HG03039 (cell line): ENCODE data around the gene CNTNAP2.

Experiments
- ATAC-seq: cut with Tn5 transposase; IDR thresholded peaks from one replicate; pipeline ENCODE4 v1.9.1; 2021; ENCODE audit warnings: mild to moderate bottlenecking, moderate library complexity; ENCODE audit not compliant: unreplicated experiment

CNTNAP2 gene

DNA sequence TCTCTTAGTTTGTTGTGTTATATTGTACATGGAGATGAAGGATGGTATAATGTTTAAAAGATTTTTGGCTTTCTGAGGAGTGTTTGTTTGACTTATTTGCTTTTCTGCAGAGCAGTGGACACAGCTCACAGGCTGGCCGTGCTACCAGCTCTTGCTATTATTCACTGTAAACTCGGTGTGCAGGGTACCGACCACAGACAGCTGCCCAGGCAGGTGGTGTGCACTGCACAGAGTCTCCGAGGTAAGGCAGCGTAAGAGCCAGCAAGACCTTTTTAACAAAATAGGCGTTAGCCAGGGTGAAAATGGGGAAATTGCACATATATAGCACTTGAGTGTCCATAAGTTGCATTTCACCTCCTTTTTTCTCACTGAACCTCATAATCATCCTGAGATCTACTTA, 438.0 kb downstream of the CNTNAP2 start:
- ATAC-seq, result no peak

DNA sequence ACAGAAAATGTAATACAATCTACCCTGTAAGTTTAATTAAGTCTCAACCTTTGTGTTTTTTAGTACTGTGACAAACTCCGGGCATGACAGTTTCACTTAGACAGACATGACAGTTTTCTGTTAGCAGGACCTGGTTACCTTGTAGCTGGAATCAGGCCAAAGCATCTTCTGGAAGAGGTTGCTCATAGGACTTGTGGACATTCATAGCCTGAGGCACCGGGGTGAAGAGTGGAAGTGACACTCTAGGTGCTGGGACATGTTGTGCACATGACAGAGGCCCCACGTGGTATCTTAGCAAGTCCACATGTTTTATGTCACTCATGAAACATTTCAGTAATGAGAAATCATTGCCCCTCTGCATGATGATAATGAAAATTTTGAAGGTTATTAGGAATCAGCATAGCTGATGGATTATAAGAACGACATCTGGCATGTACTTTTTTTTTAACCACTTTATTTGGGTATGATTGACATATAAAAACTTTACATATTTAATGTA, 441.4 kb downstream of the CNTNAP2 start:
- ATAC-seq, result no peak

DNA sequence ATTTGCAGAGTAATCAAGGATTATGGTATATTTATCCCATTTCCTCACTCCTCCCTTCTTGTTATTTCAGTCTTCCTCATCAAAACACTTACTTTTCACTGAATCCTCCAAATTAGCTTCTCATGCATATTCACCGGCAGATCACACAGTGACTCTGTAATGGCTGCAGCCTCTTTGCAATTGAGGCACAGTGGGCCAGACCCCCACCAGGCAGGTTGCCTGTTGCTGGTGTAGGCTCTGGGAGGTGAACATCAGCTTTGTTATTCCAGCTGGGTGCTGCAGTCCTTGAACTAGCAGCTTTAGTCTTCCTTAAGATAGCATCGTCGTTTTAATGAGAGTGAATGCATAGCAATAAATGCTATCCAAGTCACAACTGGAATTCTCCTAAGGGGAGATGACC, 449.3 kb downstream of the CNTNAP2 start:
- no peak for ATAC-seq

DNA sequence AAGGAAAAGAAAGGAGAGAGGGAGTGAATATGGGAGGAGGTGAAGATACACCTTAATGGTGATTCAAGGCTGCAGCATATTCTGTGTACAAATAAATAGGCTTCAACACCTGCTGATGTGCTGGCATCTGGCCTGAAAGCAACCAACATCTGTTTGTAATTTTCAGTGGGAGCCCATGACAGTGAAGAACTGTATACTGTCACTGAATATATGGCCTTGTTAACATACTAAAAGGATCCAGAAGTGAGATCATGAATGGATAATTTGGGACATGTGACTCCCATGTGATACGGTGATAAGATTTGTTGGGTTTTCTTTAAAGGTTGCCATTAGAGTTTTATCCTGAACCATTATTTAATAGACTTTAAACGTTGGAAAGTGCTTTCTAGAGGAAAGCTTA, 459.3 kb downstream of the CNTNAP2 start:
- ATAC-seq, result no peak

DNA sequence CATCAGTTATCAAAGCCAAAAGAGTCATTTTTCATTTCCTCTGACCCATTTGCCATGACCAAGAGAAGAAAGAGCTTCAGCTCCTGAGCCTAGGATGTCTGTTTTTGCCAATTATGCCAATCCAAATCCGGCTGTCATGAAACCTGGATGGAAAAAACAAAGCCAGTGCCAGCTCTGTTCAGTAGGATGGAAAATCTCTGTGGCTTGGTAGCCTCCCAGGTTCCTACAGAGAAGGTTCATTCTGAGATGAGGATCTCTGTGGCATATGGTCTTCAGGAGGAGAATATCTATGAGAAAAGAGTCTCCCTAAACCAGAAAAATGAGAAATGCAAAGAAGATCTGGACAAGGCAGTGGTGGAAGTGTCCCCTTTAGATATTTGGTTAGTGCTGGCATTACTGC, 475.4 kb downstream of the CNTNAP2 start:
- no peak for ATAC-seq

DNA sequence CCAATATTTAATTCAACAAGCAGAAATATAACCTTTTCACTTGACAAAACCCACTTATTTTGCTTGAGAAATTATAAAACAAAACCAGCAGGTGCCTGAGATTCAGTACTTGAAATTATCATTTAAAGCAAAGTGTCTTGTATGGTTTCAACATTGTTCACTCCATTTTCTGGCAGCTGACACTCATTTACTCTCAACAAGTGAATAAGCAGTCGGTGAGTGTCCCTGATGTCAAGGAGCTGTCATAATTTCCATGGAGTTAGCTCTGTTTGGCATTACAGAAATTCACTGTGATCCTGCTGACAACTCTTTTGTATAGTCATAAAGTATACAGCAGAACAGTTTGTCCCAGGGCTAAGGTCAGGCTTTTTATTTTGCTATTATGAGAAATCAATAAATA, 490.0 kb downstream of the CNTNAP2 start:
- ATAC-seq, result no peak

DNA sequence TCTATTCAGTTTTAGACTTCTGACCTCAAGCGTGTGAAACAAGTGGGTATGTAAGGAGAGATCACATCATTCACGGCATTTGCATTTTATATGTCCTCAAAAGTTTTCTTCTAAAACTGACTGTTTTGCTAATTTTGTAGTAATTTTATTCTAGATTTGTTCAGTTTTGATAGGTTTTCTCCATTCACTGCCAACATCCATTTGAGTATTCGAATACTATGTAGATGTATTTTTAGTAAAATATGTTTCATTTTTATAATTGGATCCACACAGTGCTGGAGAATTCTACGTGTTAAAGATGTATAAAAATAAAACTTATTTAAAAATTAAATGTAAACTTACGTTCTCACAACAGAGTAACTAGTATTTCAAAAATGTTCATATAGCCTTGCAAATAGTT, 503.0 kb downstream of the CNTNAP2 start:
- ATAC-seq, result no peak

DNA sequence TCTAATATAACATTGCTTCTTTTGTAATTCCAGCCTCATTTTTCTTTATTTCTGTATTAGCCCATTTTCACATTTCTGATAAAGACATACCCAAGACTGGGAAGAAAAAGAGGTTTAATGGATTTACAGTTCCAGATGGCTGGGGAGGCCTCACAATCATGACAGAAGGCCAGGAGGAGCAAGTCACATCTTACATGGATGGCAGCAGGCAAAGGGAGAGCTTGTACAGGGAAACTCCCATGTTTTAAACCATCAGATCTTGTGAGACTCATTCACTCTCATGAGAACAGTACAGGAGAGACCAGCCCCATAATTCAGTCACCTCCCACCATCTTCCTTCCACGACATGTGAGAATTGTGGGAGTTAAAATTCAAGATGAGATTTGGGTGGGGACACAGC, 510.3 kb downstream of the CNTNAP2 start:
- no peak for ATAC-seq

DNA sequence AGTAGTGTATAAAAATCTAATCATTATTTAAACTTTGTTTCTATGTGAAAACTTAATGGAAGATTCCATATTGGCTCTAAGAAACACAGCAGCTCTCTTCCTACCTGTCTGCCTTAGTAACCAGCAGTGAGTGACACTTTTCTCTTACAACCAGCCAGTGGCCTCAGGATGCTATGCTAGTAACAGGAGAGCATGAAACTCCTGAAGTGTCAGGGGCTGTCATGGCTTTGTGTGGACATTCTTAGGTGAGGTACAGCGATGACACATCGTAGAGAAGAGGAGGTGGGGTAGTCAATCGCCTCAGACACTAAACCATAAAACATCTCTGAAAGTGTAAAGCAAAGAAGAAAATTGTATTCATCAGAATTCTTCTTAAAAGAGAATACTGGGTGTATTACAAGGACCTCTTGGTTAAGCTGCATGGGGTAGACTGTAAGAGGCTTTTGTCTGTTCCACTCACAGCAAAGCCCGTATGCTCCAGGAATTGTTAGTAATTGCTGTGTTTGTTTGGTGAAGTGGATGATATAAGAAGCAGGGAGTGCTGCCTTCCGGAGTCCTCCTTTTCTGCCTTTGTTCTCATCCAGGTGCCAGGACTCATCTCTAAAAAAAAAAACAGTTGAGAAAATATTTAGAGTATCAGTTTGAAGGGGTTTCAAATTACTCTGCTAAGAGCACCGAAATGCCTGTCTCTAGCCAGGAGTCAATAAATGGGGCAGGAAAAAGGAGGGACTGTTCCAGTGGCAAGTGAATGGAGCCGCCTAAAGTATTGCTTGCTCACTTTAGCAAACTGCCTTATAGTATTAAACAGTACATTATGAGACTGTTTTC, 518.8 kb downstream of the CNTNAP2 start:
- no peak for ATAC-seq

DNA sequence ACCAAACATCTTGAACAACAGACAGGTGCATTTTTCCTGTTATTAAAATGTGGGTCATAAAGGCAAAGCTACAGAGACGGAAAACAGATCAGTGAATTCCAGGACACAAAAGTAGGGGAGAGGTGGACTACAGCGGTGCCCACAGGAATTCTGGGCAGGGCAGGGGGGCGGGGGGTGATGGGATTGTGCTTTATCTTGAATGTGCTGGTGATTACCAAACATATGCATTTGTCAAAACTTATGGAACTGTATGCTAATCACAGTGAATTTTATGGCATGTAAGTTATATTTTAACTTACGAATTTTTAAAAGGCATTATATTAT, 519.4 kb downstream of the CNTNAP2 start:
- no peak for ATAC-seq

DNA sequence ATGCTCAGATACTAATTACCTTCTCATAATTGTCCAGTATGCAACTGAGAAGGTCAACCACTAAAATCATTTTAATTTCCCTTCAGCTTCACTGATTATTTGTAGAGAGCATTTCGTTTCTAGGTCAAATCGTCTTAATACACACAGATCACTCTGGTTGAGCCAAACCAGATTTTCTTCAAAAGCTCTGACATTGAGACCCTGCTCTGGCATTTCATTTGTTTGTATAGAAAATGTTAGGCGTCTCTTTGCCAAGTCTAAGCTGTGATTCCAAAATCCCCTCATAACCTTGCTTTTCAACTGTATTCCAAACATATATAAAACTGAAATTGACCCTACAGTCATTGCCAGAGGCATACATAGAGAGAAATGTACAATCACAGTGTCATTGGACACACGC, 520.0 kb downstream of the CNTNAP2 start:
- ATAC-seq, result no peak

DNA sequence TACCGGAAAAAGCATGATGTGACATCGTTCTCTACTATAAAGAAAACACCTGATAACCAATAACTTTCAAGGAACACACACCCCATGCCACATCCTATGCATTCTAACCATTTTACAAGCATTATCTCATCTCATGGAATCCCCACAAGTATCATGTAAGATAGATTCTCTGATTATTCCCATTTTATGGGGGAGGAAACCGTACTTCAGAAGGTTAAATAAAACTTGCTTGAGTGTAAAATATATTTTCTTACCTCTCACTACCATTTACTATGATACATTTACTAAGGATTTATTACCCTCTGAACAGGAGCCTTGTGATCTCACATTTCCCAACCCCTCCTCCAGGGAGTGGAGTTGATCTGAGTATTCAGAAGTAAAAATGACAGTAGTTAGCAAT, 522.7 kb downstream of the CNTNAP2 start:
- ATAC-seq, result no peak

DNA sequence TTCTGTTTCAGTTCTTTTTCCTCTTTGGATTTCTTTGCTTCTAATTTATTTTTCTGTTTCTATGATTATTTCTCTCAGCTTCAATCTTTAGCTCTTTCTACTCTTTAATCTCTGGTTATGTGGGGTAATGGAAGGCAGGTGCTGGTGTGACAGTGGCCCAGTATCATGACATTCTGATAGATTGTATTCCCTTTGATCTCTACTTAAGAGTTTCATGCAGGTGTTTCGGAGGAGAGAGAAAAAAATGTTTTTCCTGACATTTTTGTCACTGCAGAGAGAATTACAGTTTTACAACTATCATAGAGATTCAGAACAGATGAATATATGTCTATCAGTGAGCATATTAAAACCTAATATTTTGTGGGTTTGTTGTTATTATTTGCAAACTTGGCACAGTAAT, 524.9 kb downstream of the CNTNAP2 start:
- ATAC-seq, result no peak

DNA sequence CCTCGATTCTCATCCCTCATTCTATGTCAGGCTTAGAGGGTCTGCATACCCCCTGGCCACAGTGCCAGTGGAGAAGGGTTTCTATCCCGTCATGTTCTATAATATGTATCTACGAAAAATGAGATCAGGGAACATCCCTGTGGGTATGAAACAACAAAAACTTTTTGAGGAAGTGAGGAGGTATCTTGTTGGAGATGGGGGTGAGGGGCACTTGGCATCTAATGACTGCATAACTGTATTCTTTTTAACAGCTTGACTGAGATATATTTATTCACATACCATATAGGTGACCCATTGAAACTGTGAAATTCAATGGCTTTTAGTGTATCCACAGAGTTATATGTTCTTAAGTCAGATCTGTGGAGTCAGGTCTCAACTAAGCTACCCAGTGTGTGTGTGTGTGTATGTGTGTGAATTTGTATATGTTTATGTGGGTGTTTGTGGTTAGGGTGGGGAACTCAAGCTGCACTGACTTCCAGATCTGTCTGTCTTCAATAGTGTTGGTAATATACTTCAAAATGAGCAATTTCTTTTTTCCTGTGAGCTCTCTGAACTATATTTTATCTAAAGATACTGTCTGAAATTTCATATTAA, 528.9 kb downstream of the CNTNAP2 start:
- ATAC-seq, result no peak

DNA sequence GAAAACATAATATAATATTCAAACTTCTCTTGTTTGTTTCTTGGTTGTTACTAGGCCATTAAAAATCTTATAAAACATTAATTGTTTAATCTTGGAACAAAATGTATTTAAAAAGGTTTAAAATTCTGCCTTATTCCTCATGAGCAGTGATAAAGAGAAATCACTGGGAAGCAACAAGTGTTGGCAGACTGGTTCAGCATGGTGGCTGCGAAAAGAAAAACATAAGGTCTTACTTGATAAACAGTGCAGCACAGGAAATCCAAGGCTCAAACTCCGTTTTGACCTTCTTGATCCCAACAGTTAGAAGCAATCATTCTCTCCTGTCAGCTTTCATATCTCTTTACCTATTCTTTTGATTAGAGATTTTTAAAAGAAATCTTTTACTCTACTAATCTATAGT, 530.8 kb downstream of the CNTNAP2 start:
- no peak for ATAC-seq

DNA sequence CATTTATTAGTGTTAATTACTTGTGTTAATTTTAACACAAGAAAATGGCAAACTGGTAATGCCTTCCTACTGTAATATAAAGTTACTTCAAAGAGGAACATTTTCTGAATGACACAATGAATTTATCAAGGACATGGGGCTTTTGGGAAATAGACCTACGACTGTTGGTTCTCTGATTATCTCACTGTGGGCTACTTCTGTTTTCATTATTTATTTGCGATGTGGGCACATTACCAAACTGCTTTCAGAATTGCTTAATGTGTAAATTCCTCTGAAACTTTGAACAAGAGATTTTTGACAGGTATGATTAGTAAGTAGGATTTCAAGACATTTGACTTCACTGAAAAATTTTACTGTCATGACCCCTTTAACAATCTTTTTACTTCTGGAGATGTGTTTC, 535.6 kb downstream of the CNTNAP2 start:
- ATAC-seq, result no peak

DNA sequence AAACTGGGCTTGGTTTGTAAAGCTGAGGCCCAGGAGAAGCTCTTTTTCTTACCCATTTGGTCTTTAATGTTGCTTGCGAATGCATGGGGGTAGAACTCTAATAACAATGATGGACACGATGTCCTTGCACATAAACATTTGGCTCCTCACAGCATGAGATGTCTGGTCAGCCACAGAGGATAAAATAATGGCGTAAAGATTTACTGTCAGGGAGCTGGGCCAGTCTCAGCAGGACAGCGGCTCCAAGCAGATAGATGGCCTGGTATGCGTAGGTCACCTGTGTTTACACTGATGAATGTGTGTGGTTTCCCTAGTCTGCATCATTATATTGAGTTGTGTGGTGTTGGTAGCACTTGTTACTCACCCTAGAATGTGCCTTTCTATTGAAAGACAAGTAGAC, 537.4 kb downstream of the CNTNAP2 start:
- ATAC-seq, result no peak

DNA sequence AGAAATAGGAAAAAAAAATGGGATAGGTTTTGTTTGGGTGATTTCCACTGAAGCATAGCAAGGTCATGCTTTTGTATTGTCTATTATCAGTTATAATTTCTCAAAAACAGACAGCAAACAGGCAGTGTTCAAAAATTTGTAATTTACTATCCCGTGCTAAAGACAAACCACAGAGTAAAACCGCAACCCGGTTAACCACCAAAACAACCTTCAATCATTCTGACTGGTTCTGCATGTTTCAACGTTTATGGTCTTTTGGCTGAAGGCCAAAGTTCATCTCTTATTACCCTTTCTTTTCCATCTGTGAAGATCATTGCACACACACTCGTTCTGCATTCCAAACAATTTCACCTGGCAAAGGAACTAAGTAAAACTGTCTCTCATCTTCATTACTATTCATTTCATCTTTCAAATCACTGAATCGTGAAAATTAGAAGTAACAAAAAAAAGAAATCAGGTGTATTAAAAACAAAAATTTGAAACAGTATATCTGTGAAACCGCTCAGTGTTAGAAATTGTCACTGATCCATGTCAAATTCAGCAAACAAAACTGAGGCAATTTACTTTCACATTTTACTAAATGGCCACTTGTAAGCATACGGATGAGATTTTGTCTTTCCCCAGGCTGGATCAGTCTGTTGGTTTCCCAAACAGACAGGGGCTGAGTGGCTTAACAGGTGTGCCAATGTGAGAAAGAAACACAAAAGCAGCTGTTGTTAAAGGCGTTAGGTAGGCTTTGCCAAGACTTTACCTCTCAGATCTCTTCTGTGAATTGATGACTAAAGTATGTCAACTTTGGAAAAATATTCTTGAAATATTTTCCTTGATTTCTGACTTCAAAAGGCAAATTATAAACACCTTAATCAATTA, 539.6 kb downstream of the CNTNAP2 start:
- ATAC-seq, result no peak

DNA sequence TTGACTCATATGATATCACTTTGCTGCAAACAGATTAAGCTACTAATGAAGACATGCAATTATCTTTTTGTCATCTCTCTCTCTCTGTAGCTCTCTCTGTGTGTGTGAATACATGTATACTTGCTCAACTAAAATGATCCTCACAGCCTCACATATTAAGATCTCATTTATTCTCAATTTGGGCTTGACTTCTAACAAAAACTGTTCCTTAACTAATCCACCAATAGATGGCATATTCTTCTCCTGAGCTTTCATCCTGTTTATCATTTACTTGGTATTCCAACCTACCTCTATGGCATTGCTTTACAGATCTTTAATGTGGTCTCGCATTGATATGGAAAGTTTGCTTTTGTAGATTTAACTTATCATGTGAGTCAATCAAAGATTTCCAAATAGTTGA, 540.4 kb downstream of the CNTNAP2 start:
- ATAC-seq, result no peak

DNA sequence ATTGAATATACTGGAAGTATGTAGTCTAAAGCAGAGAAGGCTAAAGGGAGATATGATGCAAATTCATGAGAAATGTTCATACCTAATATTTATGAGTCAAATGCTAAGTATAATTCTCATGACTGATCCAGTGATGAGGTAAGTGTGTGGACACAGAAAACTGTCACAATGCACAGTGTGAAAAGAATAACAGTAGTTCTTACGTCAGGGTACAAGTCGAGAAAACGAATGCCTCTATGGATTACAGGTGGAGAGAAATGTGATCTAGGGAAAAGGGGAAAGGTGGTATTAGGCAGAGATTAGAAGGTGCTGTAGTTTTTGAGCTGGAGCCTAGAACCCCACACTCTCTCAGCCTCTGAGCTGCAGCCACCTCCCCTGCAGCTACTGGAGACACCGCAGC, 542.0 kb downstream of the CNTNAP2 start:
- no peak for ATAC-seq

DNA sequence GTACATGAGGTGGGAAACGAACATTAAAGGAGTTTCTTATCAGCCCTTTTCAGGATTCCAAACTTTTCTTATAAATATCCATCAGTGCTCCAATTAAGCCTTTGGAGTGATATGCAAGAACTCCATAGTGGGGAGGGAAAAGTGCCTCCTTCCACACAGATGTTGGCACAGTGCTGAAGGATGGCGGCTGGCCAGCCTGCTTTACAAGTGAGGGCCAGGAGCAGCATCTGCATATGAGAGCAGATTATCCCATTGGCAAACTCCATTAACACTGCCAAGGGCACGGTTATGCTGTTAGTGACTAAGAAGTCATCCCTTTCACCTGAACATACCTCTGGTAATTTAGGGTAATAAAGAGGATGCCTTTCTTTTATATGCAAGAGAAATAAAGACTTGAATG, 543.1 kb downstream of the CNTNAP2 start:
- no peak for ATAC-seq

DNA sequence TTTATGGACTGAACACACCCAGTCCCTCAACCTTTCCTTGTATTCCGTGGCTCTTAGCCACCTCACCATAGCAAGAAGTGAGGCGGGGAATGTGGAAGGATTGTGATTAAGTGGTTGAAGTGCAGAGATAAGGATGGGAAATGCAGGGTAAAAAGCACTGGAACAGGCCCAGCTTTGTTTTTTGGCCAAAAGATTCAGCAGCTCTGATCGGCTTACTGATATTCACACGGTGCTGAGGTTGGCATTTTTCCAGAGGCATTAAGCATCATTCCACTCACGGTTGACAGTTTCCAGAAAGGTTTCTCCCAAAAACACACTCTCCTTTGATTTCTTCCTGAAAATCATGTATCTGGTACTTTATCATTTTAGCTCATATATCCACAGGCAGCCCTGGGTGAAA, 544.2 kb downstream of the CNTNAP2 start:
- ATAC-seq, result no peak
